LNCaP clone FGC (cell line): ENCODE results near the gene CCDC142.
"Not testable (repeated sequence)": the region's sequence is repeated elsewhere in the genome, so short reads cannot be mapped to it uniquely, and the experiment has no call there.

ENCODE experiments used
- DNase-seq: peaks from one replicate; pipeline ENCODE4 v3.0.0-alpha.2; 2011; ENCODE audit warnings: low read depth
- H3K4me3 ChIP-seq: 2 replicates; pipeline ENCODE4 v1.5.1; 2011; ENCODE audit warnings: mild to moderate bottlenecking, low read depth, low read length, control low read depth
- CTCF ChIP-seq: IDR thresholded peaks from 2 replicates; pipeline ENCODE4 v1.5.1; 2012; ENCODE audit warnings: mild to moderate bottlenecking; ENCODE audit not compliant: control insufficient read depth, insufficient read depth; ENCODE audit errors: extremely low read depth

CCDC142 gene

DNA sequence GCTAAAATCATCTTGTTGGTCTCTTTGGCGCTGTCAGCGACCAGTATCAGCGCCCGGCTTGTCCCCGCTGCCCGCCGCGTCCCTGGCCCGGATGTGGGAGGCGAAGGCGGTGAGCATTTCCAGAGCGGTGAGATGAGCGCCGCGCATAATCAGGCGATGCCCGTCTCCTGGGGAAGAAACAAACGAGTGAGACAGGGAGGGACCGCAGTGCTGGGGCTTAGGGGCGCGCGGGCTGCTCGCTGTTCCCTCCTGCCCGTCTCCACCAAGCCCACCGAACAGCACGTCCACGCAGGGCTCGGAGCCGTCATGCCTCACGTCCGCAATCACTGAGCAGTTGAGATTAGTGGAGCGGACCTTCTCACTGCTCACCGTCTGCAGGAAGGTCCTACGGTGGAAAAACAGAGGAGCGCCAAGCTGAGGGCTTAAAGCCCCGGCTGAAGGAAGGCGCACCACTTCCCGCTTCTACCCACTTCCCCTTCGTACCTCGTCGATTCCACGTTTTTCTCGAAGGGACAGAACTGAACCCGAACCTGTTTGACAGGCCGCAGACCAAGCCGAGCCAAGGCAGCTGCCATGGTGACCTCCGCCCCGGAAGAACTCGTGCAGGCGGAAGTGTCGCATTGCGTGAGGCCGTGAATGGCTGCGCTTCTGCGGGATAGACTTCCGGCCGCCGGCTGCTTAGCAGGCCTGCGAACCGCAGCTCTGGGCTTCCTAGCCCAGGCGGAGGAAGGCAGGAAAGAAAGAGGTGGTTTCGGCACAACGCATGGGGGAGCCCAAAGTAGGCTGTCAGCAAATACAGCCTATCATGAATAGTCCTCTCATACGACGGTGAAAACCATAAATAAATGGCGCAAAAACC, 10.5 kb downstream of the CCDC142 start, which contains the start of gene MRPL53:
TSS of gene MRPL53 (minus strand) at position 595 of the 859 bp plus-strand sequence. CDS start at position 575, 20 bp downstream.
- no peak for TF ChIP-seq CTCF
- peak within 1 kb of the TSS; percentile 66 for H3K4me3 ChIP-seq
- peak; percentile 78 for DNase-seq

DNA sequence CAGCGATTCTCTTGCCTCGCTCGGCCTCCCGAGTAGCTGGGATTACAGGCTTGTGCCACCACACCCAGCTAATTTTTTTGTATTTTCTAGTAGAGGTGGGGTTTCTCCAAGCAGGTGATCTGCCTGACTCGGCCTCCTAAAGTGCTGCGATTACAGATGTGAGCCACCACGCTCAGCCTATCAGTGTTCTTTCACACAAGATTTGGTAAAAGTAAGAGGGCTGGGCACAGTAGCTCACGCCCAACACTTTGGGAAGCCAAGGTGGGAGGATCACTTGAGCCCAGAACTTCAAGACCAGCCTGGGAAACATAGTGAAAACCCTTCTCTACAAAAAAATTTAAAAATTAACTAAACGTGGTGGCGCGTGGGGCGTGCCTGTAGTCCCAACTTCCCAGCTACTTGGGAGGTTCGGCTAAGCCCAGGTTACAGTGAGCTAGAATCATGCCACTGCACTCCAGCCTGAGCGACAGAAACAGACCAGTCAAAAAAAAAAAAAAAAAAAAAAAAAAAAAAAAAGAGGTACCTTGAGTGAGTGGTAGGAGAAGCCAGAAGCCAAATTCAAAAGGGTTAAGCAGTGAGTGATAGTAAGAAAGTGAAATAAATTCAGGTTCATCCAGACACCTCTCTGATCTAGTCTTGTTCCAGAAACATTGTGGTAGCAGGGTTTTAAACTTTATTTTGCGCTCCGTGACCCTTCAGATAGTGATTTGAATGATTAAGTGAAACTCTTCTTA, 11.3 kb downstream of the CCDC142 start:
- H3K4me3 ChIP-seq = peak overlapping the region; percentile 66
- DNase-seq = no peak
- TF ChIP-seq CTCF = no peak

DNA sequence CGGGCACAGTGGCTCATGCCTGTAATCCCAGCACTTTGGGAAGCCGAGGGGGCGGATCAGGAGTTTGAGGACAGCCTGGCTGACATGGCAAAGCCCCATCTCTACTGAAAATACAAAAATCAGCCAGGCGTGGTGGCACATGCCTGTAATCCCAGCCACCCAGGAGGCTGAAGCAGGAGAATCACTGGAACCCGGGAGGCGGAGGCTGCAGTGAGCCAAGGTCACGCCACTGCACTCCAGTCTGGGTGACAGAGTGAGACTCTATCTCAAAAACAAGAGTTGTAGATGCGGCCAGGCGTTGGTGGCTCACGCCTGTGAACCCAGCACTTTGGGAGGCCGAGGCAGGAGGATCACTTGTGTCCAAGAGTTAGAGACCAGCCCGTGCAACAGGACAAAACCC, 12.1 kb downstream of the CCDC142 start:
- DNase-seq, H3K4me3 ChIP-seq: not testable (repeated sequence)

DNA sequence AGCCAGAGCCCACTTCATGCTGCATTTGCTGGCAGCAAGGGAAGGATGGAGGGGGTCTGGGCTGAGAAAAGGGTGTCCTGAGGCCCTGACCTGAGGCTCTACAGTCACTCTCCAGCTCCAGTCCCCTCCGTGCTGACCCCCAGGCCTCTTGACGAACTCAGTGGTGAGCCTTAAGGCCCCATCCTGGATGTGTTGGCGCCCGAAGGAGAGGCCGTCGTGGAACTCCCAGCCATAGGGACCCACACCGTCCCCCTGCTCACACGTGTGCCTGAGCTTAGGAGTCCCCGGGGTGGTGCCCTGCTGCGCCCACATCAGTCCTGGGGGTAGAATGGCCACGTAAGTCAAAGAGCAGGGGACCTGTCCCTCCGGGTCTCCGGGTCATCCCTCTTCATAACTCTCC, 18.4 kb downstream of the CCDC142 start:
- no peak for TF ChIP-seq CTCF
- peak overlapping the region; percentile 75 for H3K4me3 ChIP-seq
- DNase-seq = no peak

DNA sequence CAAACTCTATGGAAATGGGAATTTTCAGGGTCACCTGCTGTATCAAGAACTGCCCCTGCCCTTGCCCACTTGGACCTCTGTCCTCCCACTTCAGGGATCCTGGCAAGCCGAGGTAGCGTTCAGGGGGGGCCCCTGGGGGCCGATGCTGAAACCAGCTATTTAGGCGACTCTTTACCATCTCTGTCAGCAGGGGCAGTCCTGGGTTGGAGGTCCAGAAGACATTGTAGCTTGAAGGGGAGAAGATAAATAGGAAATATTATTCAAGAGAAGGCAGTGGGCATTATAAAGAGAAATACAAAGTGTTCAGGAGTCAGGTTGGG, 20.1 kb downstream of the CCDC142 start:
- DNase-seq = no peak
- no peak for TF ChIP-seq CTCF
- no peak overlapping the region for H3K4me3 ChIP-seq

- no peak for TF ChIP-seq CTCF
- DNase-seq = no peak
- no peak overlapping the region for H3K4me3 ChIP-seq
These were observed 20.6 kb downstream of the CCDC142 start for GRCh38 chr2:74462054-74462785.
